Activated CD4-positive, alpha-beta T cell treated with anti-CD3 and anti-CD28 coated beads, Interleukin-2, amount 50 U/mL, for 48 hours (primary cell): ENCODE results near the gene FOXR1.

Experiments used
- DNase-seq, 2 experiments: peaks; one replicate each; pipeline ENCODE4 v3.0.0-alpha.2; 2020

Gene FOXR1

GRCh38 chr11:119027561-119028345 is 56.2 kb downstream of the FOXR1 start:
- DNase-seq = no peak

GRCh38 chr11:119028346-119029068 is 56.9 kb downstream of the FOXR1 start:
- DNase-seq = no peak

GRCh38 chr11:119029069-119029339 is 57.4 kb downstream of the FOXR1 start:
- no peak for DNase-seq

GRCh38 chr11:119029340-119030028 is 57.9 kb downstream of the FOXR1 start:
- DNase-seq = peak; percentile 44 to 56

- no peak for DNase-seq
Measured at GRCh38 chr11:119030029-119030328, 58.4 kb downstream of the FOXR1 start.

- DNase-seq = peak; percentile 99
Measured at GRCh38 chr11:119030329-119031047, 58.9 kb downstream of the FOXR1 start, which contains the start of gene SLC37A4. TSS of gene SLC37A4 (minus strand) at chr11:119030877.
